Pulmonary artery endothelial cell (primary cell): ENCODE results near the gene RBM38. TPM values are rescaled to one million over a fixed set of nuclear protein-coding genes. Genes with fewer than 3 reads are reported as not detected.

Experiments used
- DNase-seq: peaks from one replicate; pipeline ENCODE4 v3.0.0-alpha.2; 2011; ENCODE audit warnings: low read depth, low spot score
- total RNA-seq: library from RNA; depleted of rRNA; stranded (reverse); fragments of >200 nt; gene quantifications from 2 replicates; pipeline ENCODE4 v1.2.3, GENCODE V29; 2014

The RBM38 gene
- total RNA-seq, 1 donor from 2014 or later = 18.2 TPM

- no peak for DNase-seq
Observed at GRCh38 chr20:57403216-57403615, 12.0 kb downstream of the RBM38 start.

- DNase-seq = no peak
Observed at GRCh38 chr20:57404006-57404405, 12.8 kb downstream of the RBM38 start.

GRCh38 chr20:57404419-57405072 is 13.3 kb downstream of the RBM38 start:
- DNase-seq = no peak

- no peak for DNase-seq
Observed at GRCh38 chr20:57405236-57406016, 14.2 kb downstream of the RBM38 start.

- DNase-seq = no peak
Observed at GRCh38 chr20:57407541-57407956, 16.4 kb downstream of the RBM38 start.

- no peak for DNase-seq
Observed at GRCh38 chr20:57408131-57408530, 16.9 kb downstream of the RBM38 start.

GRCh38 chr20:57408536-57409233 is 17.5 kb downstream of the RBM38 start:
- no peak for DNase-seq

- no peak for DNase-seq
Observed at GRCh38 chr20:57409316-57409671, 18.1 kb downstream of the RBM38 start.

- no peak for DNase-seq
Observed at GRCh38 chr20:57409672-57410397, 18.6 kb downstream of the RBM38 start.

- no peak for DNase-seq
Observed at GRCh38 chr20:57410398-57410920, 19.3 kb downstream of the RBM38 start.

GRCh38 chr20:57410924-57411323 is 19.7 kb downstream of the RBM38 start:
- no peak for DNase-seq

GRCh38 chr20:57411406-57412283 is 20.4 kb downstream of the RBM38 start:
- DNase-seq = no peak

GRCh38 chr20:57412347-57413029 is 21.3 kb downstream of the RBM38 start:
- no peak for DNase-seq

- no peak for DNase-seq
Observed at GRCh38 chr20:57413986-57414385, 22.8 kb downstream of the RBM38 start.

GRCh38 chr20:57414867-57415592 is 23.8 kb downstream of the RBM38 start:
- DNase-seq = no peak

GRCh38 chr20:57415771-57416170 is 24.6 kb downstream of the RBM38 start:
- DNase-seq = no peak

- no peak for DNase-seq
Observed at GRCh38 chr20:57416296-57417022, 25.3 kb downstream of the RBM38 start.

- no peak for DNase-seq
Observed at GRCh38 chr20:57417051-57417689, 26.0 kb downstream of the RBM38 start.
